Activated T-cell treated with anti-CD3 and anti-CD28 coated beads for 24 hours (primary cell): ENCODE results near the gene CXCR2.
"Not testable (repeated sequence)": the region's sequence is repeated elsewhere in the genome, so short reads cannot be mapped to it uniquely, and the experiment has no call there.

ENCODE experiments used
- DNase-seq: peaks from one replicate; pipeline ENCODE4 v3.0.0-alpha.2; 2020; ENCODE audit warnings: low read depth

Gene CXCR2

GRCh38 chr2:218125626-218126080 lies at the start of gene CXCR2:
TSS of gene CXCR2 (plus strand) at chr2:218126028. CDS start at chr2:218134802, 8,774 bp downstream.
- no peak for DNase-seq

GRCh38 chr2:218077464-218078216 lies 48.2 kb upstream of the CXCR2 start:
- DNase-seq = no peak

GRCh38 chr2:218079943-218080913 lies 45.6 kb upstream of the CXCR2 start:
- no peak for DNase-seq

- no peak for DNase-seq
Measured at GRCh38 chr2:218081063-218081462, 44.8 kb upstream of the CXCR2 start.

- no peak for DNase-seq
Measured at GRCh38 chr2:218081695-218082094, 44.1 kb upstream of the CXCR2 start.

GRCh38 chr2:218082586-218083351 lies 43.1 kb upstream of the CXCR2 start:
- no peak for DNase-seq

GRCh38 chr2:218083352-218083676 lies 42.5 kb upstream of the CXCR2 start:
- DNase-seq = no peak

GRCh38 chr2:218086478-218086877 lies 39.4 kb upstream of the CXCR2 start:
- no peak for DNase-seq

- DNase-seq = no peak
Measured at GRCh38 chr2:218089259-218089658, 36.6 kb upstream of the CXCR2 start.

- DNase-seq = no peak
Measured at GRCh38 chr2:218091746-218092145, 34.1 kb upstream of the CXCR2 start.

- no peak for DNase-seq
Measured at GRCh38 chr2:218093879-218094278, 31.9 kb upstream of the CXCR2 start.

GRCh38 chr2:218095853-218096252 lies 30.0 kb upstream of the CXCR2 start:
- DNase-seq = no peak

GRCh38 chr2:218097975-218098374 lies 27.9 kb upstream of the CXCR2 start:
- DNase-seq = no peak

- DNase-seq = not testable (repeated sequence)
Measured at GRCh38 chr2:218108834-218109233, 17.0 kb upstream of the CXCR2 start.

- not testable (repeated sequence) for DNase-seq
Measured at GRCh38 chr2:218121789-218122188, 4.0 kb upstream of the CXCR2 start.

GRCh38 chr2:218122286-218122685 lies 3.5 kb upstream of the CXCR2 start:
- not testable (repeated sequence) for DNase-seq

GRCh38 chr2:218123986-218124385 lies 1.8 kb upstream of the CXCR2 start:
- DNase-seq = no peak

- DNase-seq = no peak
Measured at GRCh38 chr2:218125095-218125494, 733 bp upstream of the CXCR2 start.

- no peak for DNase-seq
Measured at GRCh38 chr2:218127929-218128455, 2.2 kb downstream of the CXCR2 start.

- DNase-seq = no peak
Measured at GRCh38 chr2:218128781-218129457, 3.1 kb downstream of the CXCR2 start.

- no peak for DNase-seq
Measured at GRCh38 chr2:218129458-218130135, 3.8 kb downstream of the CXCR2 start.
